ENCODE results near the gene ACKR2.
"Not testable (repeated sequence)": the region's sequence is repeated elsewhere in the genome, so short reads cannot be mapped to it uniquely, and the experiment has no call there.

ACKR2 gene

GRCh38 chr3:42801784-42802183 lies 7.5 kb upstream of the ACKR2 start:
- DNase-seq = no peak

GRCh38 chr3:42802876-42803413 lies 6.3 kb upstream of the ACKR2 start:
- DNase-seq = no peak

GRCh38 chr3:42803414-42804105 lies 5.7 kb upstream of the ACKR2 start:
- peak; percentile 31 for DNase-seq

GRCh38 chr3:42804106-42804830 lies 5.0 kb upstream of the ACKR2 start, which contains the start of gene HIGD1A:
HIGD1A (minus strand) TSS chr3:42804490; CDS start chr3:42794253, 10,237 bp downstream.
- peak; percentile 93 for DNase-seq

GRCh38 chr3:42804831-42805132 lies 4.5 kb upstream of the ACKR2 start:
- no peak for DNase-seq

- DNase-seq = no peak
These were observed 4.0 kb upstream of the ACKR2 start for GRCh38 chr3:42805141-42805821.

GRCh38 chr3:42807929-42808328 lies 1.3 kb upstream of the ACKR2 start:
- DNase-seq = no peak

GRCh38 chr3:42810706-42811105 lies 1.5 kb downstream of the ACKR2 start:
- DNase-seq = not testable (repeated sequence)

GRCh38 chr3:42811118-42811883 lies 2.1 kb downstream of the ACKR2 start:
- not testable (repeated sequence) for DNase-seq

- DNase-seq = no peak
These were observed 5.0 kb downstream of the ACKR2 start for GRCh38 chr3:42814246-42814645.

GRCh38 chr3:42814914-42815507 lies 5.8 kb downstream of the ACKR2 start:
- DNase-seq = no peak

- DNase-seq = peak; percentile 10
These were observed 6.6 kb downstream of the ACKR2 start for GRCh38 chr3:42815826-42816225.

- no peak for DNase-seq
These were observed 10.2 kb downstream of the ACKR2 start for GRCh38 chr3:42819351-42819965.

- DNase-seq = no peak
These were observed 11.5 kb downstream of the ACKR2 start for GRCh38 chr3:42820746-42821051.

GRCh38 chr3:42822828-42823227 lies 13.6 kb downstream of the ACKR2 start:
- DNase-seq = peak; percentile 12

GRCh38 chr3:42823351-42823750 lies 14.1 kb downstream of the ACKR2 start:
- no peak for DNase-seq

GRCh38 chr3:42826141-42826540 lies 16.9 kb downstream of the ACKR2 start:
- no peak for DNase-seq

GRCh38 chr3:42827023-42827422 lies 17.8 kb downstream of the ACKR2 start:
- DNase-seq = no peak

GRCh38 chr3:42827654-42828053 lies 18.4 kb downstream of the ACKR2 start:
- no peak for DNase-seq

GRCh38 chr3:42829083-42829627 lies 19.9 kb downstream of the ACKR2 start:
- no peak for DNase-seq

- DNase-seq = no peak
These were observed 20.6 kb downstream of the ACKR2 start for GRCh38 chr3:42829628-42830436.
